ENCODE data around the gene ZPLD1. TPM values are rescaled to one million over a fixed set of nuclear protein-coding genes. Genes with fewer than 3 reads are reported as not detected.

ZPLD1 gene
- 0.07 and 0.69 TPM in 2 replicates for total RNA-seq

DNA sequence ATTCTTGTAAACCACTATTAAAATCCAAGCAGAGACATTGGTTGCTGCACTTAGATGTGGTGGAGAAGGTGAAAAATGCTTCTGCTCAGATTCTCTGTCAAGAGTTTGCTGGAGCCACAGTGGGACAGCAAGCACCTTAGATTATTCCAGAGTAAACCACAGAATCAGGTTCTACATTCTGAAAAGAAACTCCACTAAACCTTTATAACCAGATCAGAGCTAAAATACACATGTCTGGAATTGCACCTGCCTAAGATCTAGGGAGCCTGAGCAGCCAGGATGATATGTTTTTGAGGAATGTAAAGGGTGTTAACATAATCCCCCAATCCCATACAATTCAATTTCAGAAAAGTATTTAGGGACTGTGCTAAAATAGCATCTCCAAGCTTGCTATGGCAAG lies at the start of gene ZPLD1:
Gene ZPLD1, plus strand, starts transcription at position 301 of the 400 bp plus-strand sequence. CDS start 3,473 bp downstream, outside the sequence.
- TF ChIP-seq CTCF (conservative IDR thresholded peaks at IDR 0.05; ENCODE audit: low read depth, low read length) = no peak
- DNase-seq (ENCODE audit: low read depth) = no peak
- no peak within 1 kb of the TSS for H3K4me3 ChIP-seq (ENCODE audit: low read depth, low read length)

DNA sequence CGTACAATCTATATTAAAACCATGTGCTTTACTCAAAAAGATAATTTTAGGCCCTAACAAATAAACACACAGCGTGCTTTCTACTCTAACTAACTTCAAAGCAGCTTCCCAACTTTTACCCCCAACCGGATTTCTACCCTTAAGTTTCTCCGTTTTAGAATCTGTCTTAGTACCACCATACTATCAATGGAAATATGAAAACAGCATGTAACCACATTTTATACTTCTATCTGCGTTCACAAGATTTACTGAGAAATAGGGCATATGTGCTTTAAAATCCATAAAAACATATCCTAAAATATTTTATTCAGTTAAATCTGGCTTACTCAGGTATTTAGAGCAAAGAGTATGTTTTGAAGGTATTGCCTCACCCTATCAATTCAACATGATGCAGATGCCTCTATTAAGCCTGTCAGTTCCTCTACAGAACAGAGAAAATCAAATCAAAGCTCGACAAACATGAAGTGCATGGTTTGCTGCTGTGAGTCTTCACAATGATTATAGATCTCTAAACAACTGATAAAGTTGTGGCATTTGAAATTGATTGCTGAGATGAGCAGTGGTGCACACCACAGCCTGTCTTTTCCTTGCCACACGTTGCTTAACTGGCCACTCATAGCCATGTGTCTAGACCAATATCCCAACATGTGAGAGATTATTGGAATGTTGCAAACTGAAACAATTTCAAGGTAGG lies 44.5 kb upstream of the ZPLD1 start:
- no peak overlapping the region for H3K4me3 ChIP-seq (ENCODE audit: low read depth, low read length)
- TF ChIP-seq CTCF (conservative IDR thresholded peaks at IDR 0.05; ENCODE audit: low read depth, low read length) = no peak
- DNase-seq (ENCODE audit: low read depth) = no peak

DNA sequence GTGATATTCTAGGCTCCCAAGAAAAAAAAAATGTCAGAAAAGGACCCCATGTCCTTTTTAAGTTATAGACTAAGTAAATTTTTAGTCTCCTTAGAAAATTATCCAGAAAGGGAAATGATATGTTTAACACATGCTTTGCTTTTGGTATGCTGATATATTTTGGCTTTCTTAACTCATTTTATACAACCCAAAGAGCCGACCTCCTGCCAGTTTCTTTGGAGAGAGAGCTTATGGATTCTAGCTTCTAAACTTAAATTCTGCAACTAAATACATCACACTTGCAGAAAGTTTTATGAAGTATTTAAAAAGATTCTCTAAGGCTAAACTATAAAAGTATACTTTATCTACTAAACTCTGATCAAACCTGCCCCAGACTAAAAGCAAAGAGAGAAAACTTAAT lies 43.9 kb upstream of the ZPLD1 start:
- no peak overlapping the region for H3K4me3 ChIP-seq (ENCODE audit: low read depth, low read length)
- no peak for DNase-seq (ENCODE audit: low read depth)
- TF ChIP-seq CTCF (conservative IDR thresholded peaks at IDR 0.05; ENCODE audit: low read depth, low read length) = no peak

GRCh38 chr3:102391491-102391890 lies 43.3 kb upstream of the ZPLD1 start:
- no peak for TF ChIP-seq CTCF (conservative IDR thresholded peaks at IDR 0.05; ENCODE audit: low read depth, low read length)
- no peak for DNase-seq (ENCODE audit: low read depth)
- H3K4me3 ChIP-seq (ENCODE audit: low read depth, low read length) = no peak overlapping the region

DNA sequence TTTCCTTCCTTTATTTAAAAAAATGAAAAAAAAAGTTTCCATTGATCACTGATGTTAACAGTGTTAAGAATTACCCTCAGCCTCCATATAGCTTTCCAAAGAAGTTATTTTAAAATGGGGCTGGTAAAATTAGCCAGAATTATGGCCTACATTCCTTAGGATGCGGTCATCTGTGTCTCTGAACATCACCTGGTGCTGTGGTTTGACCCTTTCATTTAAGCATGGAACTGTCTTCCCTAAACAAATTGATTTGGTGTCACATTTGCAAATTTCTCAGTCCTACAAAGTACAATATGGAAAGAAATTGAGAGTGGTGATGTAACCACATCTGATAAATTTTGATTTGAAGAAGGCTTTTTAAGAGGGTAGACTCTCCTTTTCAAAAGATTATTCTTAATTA lies 40.3 kb upstream of the ZPLD1 start:
- no peak for DNase-seq (ENCODE audit: low read depth)
- no peak for TF ChIP-seq CTCF (conservative IDR thresholded peaks at IDR 0.05; ENCODE audit: low read depth, low read length)
- H3K4me3 ChIP-seq (ENCODE audit: low read depth, low read length) = no peak overlapping the region

DNA sequence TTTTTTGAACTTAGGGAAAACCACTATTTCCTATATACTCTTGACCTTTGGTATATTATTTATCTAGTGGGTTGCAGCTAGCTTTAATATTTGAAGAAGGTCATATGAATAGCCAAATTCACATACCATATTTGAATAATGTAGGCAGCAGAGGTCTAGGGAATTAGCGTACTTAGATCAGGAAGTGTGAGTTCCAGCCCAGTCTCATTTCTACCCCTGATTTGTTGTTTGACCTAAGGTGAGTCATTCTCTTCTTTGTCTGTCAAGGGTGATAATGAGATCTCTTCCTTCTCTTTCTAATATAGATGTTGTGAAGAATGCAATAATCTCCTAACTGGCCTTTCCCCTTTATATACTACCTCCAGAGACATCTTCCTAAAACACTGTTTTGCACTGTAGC lies 36.6 kb upstream of the ZPLD1 start:
- DNase-seq (ENCODE audit: low read depth) = no peak
- no peak for TF ChIP-seq CTCF (conservative IDR thresholded peaks at IDR 0.05; ENCODE audit: low read depth, low read length)

GRCh38 chr3:102398666-102399065 lies 36.1 kb upstream of the ZPLD1 start:
- H3K4me3 ChIP-seq (ENCODE audit: low read depth, low read length) = no peak overlapping the region
- TF ChIP-seq CTCF (conservative IDR thresholded peaks at IDR 0.05; ENCODE audit: low read depth, low read length) = no peak
- DNase-seq (ENCODE audit: low read depth) = no peak

More for the DNA sequence above, 36.6 kb upstream of the ZPLD1 start:
- no peak overlapping the region for H3K4me3 ChIP-seq (ENCODE audit: low read depth, low read length)
